Activated T-cell treated with anti-CD3 and anti-CD28 coated beads, Interleukin-2, amount 50 U/mL, for 72 hours (primary cell): ENCODE data around the gene ARMC12. TPM values are rescaled to one million over a fixed set of nuclear protein-coding genes. Genes with fewer than 3 reads are reported as not detected.

ENCODE experiments used
- ATAC-seq, 2 donors: fragments of 150-1000 bp; cut with Tn5 transposase; replicated peaks in 1 of 2; 2 replicates each; pipeline ENCODE4 v1.10.0; 2021; ENCODE audit warnings: moderate library complexity in 2 of 2, mild to moderate bottlenecking in 1 of 2
- DNase-seq, 2 donors: peaks; one replicate each; pipeline ENCODE4 v3.0.0; 2021 to 2022; ENCODE audit warnings: mixed read lengths in 1 of 2
- H3K27ac Mint-ChIP-seq: one replicate; pipeline ENCODE4 v1.8.0; 2022; ENCODE audit warnings: mild to moderate bottlenecking, moderate library complexity, mixed read lengths
- H3K27me3 Mint-ChIP-seq: one replicate; pipeline ENCODE4 v1.8.0; 2022; ENCODE audit warnings: low read depth, mixed read lengths
- H3K36me3 Mint-ChIP-seq, 2 donors: one replicate each; pipeline ENCODE4 v1.8.0; 2022; ENCODE audit warnings: mixed read lengths in 2 of 2, mild to moderate bottlenecking in 1 of 2; ENCODE audit not compliant: insufficient read depth in 2 of 2
- H3K4me1 Mint-ChIP-seq: one replicate; pipeline ENCODE4 v1.8.0; 2022; ENCODE audit warnings: low read depth, mixed read lengths
- H3K4me3 Mint-ChIP-seq, 2 donors: one replicate each; pipeline ENCODE4 v1.8.0; 2022; ENCODE audit warnings: mild to moderate bottlenecking in 2 of 2, mixed read lengths in 2 of 2, moderate library complexity in 2 of 2
- H3K9me3 Mint-ChIP-seq, 2 donors: one replicate each; pipeline ENCODE4 v1.8.0; 2022; ENCODE audit warnings: mixed read lengths in 2 of 2
- total RNA-seq, 2 donors: library from RNA; stranded (reverse); gene quantifications; one replicate each; pipeline ENCODE4 v1.2.3, GENCODE V29; 2022

ARMC12 gene
- total RNA-seq, 2 donors from 2014 or later = 4.5 to 5.2 TPM

DNA sequence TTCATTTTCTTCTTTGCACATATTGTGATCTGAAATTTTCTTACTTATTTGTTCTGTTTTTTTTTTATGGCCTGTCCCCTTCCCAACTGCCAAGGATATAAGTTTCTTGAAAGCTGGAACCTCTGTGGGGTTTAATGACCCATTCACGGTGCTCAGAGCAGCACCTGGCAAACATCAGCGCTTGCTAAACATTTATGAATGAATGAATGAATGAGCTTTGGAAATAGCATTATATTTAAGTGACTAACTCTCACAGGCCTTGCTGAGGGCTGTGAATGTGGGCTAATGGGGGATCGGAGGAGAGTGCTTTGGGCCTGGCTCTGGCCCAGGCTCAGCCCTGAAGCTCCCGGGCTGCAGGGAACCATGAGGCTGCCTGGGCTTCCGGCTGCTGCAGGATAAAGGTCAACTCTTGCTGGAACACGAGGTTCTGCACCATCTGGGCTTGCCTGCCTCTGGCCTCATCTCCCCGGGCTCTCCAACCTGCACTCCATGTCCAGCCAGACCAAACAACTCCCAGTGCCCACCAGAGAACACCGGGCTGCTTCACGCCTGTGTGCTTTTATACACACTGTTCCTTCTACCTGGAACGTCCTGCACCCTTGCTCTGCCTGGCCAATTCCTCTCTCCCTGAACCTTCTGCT lies 14.6 kb upstream of the ARMC12 start:
- Mint-ChIP-seq H3K4me1 (peaks cover 73% of the 10 kb centered on the region), H3K36me3 (no peaks in the 10 kb centered on the region), H3K27ac (peak overlapping the region; percentile 66), H3K4me3 (peak overlapping the region in 1 of 2 donors; percentile 16), H3K27me3 (no peaks in the 10 kb centered on the region), H3K9me3 (no peaks in the 10 kb centered on the region)
- no peak for DNase-seq
- ATAC-seq = no peak

DNA sequence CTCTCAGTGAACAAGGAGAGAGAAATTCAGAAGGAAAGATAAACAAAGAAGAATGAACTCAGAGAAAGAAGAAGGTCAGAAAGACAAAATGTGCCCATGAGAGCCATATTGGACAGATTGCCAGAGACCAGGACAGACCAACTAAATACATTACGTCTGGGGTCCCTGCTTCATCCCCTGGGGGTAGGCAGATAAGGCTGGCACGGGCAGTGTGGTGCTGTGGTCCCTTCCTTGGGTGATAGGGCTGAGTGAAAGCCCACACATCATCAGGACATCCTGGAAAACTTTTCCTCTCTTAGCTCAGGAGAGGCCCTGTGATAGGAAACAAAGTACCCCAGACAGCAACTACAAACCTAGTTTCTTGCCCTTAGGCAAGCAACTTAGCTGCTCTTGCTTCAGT lies 13.2 kb upstream of the ARMC12 start:
- peaks cover 70% of the 10 kb centered on the region for H3K4me1 Mint-ChIP-seq
- H3K27me3 Mint-ChIP-seq = no peaks in the 10 kb centered on the region
- no peak overlapping the region for H3K27ac Mint-ChIP-seq
- no peak overlapping the region for H3K4me3 Mint-ChIP-seq
- ATAC-seq = no peak
- DNase-seq = no peak
- H3K9me3 Mint-ChIP-seq = no peaks in the 10 kb centered on the region
- H3K36me3 Mint-ChIP-seq = no peaks in the 10 kb centered on the region

GRCh38 chr6:35724059-35724458 lies 12.8 kb upstream of the ARMC12 start:
- peaks cover 70% of the 10 kb centered on the region for H3K4me1 Mint-ChIP-seq

DNA sequence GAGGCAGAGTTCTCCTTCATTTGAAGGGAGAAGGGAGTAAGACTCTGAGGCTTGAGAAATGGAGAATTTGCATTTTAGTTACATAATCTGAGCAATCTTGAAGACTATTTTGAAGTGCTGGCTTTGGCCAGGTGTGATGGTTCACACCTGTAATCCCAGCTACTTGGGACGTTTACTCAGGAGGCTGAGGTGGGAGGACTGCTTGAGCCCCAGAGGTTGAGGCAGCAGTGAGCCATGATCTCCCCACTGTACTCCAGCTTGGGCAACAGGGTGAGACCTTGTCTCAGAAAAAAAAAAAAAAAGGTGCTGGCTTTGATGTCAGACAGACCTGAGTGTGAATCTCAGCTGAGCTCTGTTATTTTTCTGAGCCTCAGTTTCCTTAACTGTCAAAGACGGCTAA lies 12.4 kb upstream of the ARMC12 start:
- no peak overlapping the region for H3K27ac Mint-ChIP-seq
- H3K27me3 Mint-ChIP-seq = no peaks in the 10 kb centered on the region
- peaks cover 71% of the 10 kb centered on the region for H3K4me1 Mint-ChIP-seq
- DNase-seq = no peak
- H3K36me3 Mint-ChIP-seq = no peaks in the 10 kb centered on the region
- no peak for ATAC-seq
- H3K9me3 Mint-ChIP-seq = no peaks in the 10 kb centered on the region
- no peak overlapping the region for H3K4me3 Mint-ChIP-seq

More at GRCh38 chr6:35724059-35724458, 12.8 kb upstream of the ARMC12 start:
- ATAC-seq = no peak
- H3K36me3 Mint-ChIP-seq = no peaks in the 10 kb centered on the region
- H3K27me3 Mint-ChIP-seq = no peaks in the 10 kb centered on the region
- DNase-seq = no peak
- no peak overlapping the region for H3K4me3 Mint-ChIP-seq
- H3K9me3 Mint-ChIP-seq = no peaks in the 10 kb centered on the region
- H3K27ac Mint-ChIP-seq = no peak overlapping the region

GRCh38 chr6:35725081-35725708 lies 11.6 kb upstream of the ARMC12 start:
- peaks cover 71% of the 10 kb centered on the region for H3K4me1 Mint-ChIP-seq
- ATAC-seq (no peak), DNase-seq (no peak)
- no peaks in the 10 kb centered on the region for H3K27me3 Mint-ChIP-seq
- H3K4me3 Mint-ChIP-seq = peak overlapping the region; percentile 53 to 73
- no peaks in the 10 kb centered on the region for H3K36me3 Mint-ChIP-seq
- no peaks in the 10 kb centered on the region for H3K9me3 Mint-ChIP-seq
- H3K27ac Mint-ChIP-seq = peak overlapping the region; percentile 80

DNA sequence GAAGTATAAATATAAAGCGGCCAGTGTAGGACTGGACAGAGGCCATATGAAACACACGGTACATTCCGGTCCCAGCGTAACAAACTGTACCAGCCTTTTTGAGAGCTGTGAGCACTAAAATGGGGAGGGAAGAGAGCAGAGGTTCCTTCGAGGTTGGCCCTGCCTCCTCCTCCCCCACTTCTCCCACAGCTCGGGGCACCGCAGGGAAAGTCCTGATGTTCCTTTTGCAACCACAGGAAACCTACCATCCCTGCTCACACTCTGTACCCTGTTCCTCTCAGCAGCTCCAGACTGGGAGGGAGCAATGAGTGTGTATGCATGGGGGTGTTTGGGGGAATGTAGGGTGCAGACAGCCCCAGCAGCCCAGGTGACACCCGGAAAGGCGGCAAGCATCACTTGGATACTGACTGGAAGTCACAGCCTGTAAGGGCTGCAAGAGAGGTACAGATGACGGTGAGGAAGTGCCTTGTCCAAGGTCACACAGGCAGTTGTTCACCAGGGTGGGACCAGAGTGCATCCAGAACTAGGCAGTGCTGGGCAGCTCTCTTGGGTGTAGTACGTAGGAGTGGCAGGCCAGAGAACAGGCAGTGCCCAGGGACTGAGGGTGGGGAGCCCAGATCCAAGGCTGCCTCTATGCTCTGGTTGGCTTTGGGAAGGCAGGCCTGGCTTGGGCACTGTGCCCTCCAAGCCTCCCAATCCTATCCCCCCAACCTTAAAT lies 11.0 kb upstream of the ARMC12 start:
- Mint-ChIP-seq H3K9me3 (no peaks in the 10 kb centered on the region), H3K4me3 (peak overlapping the region; percentile 71 to 73), H3K36me3 (no peaks in the 10 kb centered on the region)

DNA sequence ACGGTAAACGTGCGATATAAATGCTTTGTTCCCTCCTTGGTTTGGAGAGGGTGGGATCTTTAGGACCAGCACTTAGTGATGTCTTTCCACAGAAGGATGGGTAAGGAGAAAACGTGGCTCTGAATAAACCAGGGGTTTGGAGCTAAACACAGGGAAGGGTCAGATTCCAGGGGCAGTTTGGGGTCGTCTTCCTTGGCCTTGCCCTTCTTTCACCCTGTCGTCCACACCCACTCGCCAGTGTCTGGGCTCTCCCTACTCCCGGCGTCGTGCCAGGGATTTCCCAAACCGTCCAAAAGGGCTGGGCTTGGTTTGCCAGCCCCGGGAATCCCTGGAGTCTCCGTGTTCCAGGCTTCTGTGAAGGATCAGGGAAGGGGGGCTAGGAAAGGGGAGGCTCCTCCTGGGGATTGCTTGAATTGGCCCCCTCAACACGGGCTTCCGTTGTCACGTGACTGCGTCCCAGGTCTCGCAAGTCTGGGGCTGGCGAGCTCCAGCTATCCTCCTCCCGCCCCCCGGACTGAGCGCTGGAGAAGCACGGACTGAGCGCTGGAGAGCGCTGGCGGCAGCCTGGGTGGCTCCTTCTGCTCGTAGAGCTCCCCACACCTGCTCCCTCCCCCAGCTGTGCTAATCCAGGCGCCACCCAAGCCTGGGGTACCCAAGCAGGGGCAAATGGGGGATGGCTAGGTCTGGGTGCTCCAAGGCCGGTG lies 9.4 kb upstream of the ARMC12 start:
- peaks cover 71% of the 10 kb centered on the region for H3K4me1 Mint-ChIP-seq
- peak overlapping the region; percentile 83 for H3K27ac Mint-ChIP-seq
- H3K27me3 Mint-ChIP-seq = no peaks in the 10 kb centered on the region
- no peak for DNase-seq
- ATAC-seq = peak; percentile 10 to 15
- no peaks in the 10 kb centered on the region for H3K36me3 Mint-ChIP-seq
- H3K9me3 Mint-ChIP-seq = no peaks in the 10 kb centered on the region
- H3K4me3 Mint-ChIP-seq = peak overlapping the region; percentile 71 to 73

More for the DNA sequence above, 11.0 kb upstream of the ARMC12 start:
- H3K4me1 Mint-ChIP-seq = peaks cover 71% of the 10 kb centered on the region
- DNase-seq = peak in 1 of 2 donors; percentile 34
- ATAC-seq = peak; percentile 24 to 27
- H3K27ac Mint-ChIP-seq = peak overlapping the region; percentile 83
- no peaks in the 10 kb centered on the region for H3K27me3 Mint-ChIP-seq

GRCh38 chr6:35727935-35728682 lies 8.7 kb upstream of the ARMC12 start:
- peaks cover 78% of the 10 kb centered on the region for H3K4me1 Mint-ChIP-seq
- peak overlapping the region; percentile 91 for H3K27ac Mint-ChIP-seq
- no peaks in the 10 kb centered on the region for H3K27me3 Mint-ChIP-seq
- no peaks in the 10 kb centered on the region for H3K36me3 Mint-ChIP-seq
- H3K9me3 Mint-ChIP-seq = no peaks in the 10 kb centered on the region
- DNase-seq = peak; percentile 88 to 93
- peak; percentile 64 for ATAC-seq
- peak overlapping the region; percentile 71 to 81 for H3K4me3 Mint-ChIP-seq

DNA sequence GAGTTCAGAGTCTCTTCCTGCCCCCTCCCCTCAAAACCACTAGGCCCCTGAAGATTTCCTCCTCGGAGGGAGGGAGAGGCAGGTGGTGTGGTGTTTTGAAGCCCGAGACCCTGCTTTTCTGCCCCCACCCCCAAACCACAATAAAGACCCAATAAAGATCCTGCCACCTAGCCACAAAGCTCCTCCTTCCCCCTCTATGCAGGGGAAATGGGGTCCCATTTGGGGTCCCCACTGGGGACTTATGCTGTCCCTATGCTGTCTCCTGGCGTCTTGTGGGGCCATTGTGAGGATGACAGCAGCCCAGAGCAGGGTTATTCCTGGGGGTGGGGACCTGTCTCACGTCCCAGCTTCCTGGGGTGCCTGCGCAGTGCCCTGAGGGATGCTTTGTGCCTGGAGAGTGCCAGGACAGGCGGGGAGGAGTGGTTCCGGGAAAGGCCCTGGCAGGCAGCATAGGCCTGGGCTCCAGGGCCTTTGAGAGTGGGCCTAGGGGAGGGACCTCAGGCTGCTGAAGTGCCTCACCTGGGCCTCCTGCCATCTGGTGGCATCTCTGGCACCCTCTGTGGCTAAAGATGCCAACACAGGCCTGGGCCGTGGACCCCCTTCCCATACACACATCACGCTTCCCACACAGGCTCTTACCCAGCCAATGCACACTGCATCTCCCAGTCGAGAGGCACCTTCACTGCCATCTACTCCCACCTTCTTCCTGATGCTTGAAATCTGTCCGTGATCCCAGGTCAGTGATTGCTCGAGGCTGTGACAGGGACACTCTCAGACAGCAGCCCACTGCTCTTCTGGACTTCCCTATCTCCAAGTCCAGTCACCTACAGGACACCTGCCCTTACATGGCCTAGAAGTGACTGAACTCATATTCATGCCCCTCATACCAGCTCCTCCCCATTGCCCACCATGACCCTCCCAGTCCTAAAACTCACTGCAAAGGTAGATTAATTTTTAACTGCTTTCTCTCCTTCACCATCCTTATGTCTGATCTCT lies 7.9 kb upstream of the ARMC12 start:
- DNase-seq = peak; percentile 60 to 61
- no peaks in the 10 kb centered on the region for H3K36me3 Mint-ChIP-seq
- H3K9me3 Mint-ChIP-seq = no peaks in the 10 kb centered on the region
- H3K4me1 Mint-ChIP-seq = peaks cover 87% of the 10 kb centered on the region
- no peaks in the 10 kb centered on the region for H3K27me3 Mint-ChIP-seq
- ATAC-seq = no peak
- H3K4me3 Mint-ChIP-seq = peak overlapping the region; percentile 71 to 81
- H3K27ac Mint-ChIP-seq = peak overlapping the region; percentile 91

- Mint-ChIP-seq H3K27ac (no peak overlapping the region), H3K4me3 (peak overlapping the region; percentile 12 to 58), H3K4me1 (peaks cover 87% of the 10 kb centered on the region), H3K36me3 (no peaks in the 10 kb centered on the region), H3K9me3 (no peaks in the 10 kb centered on the region), H3K27me3 (no peaks in the 10 kb centered on the region)
- DNase-seq = no peak
- no peak for ATAC-seq
Observed at GRCh38 chr6:35729722-35730121, 7.1 kb upstream of the ARMC12 start.

- H3K27ac Mint-ChIP-seq = peak overlapping the region; percentile 38
- DNase-seq = no peak
- no peaks in the 10 kb centered on the region for H3K27me3 Mint-ChIP-seq
- H3K4me1 Mint-ChIP-seq = peaks cover 87% of the 10 kb centered on the region
- no peaks in the 10 kb centered on the region for H3K9me3 Mint-ChIP-seq
- H3K36me3 Mint-ChIP-seq = no peaks in the 10 kb centered on the region
- H3K4me3 Mint-ChIP-seq = peak overlapping the region; percentile 82 to 90
- ATAC-seq = peak; percentile 0
Observed at GRCh38 chr6:35730745-35731413, 6.0 kb upstream of the ARMC12 start.
